Psoas muscle (tissue), 8 donors: ENCODE measurements around the gene C19orf47. TPM values are rescaled to one million over a fixed set of nuclear protein-coding genes. Genes with fewer than 3 reads are reported as not detected.

Source experiments
- ATAC-seq, 4 donors: fragments of 200-7000 bp; cut with Tn5 transposase; one replicate each; pipeline ENCODE4 v1.9.1; 2020; ENCODE audit warnings: moderate library complexity in 3 of 4, mild to moderate bottlenecking in 2 of 4
- DNase-seq, 2 donors: peaks; one replicate each; pipeline ENCODE4 v3.0.0-alpha.2; 2020
- H3K27ac ChIP-seq: fragments of 200-600 bp; one replicate; pipeline ENCODE4 v1.8.0; 2022
- H3K27me3 ChIP-seq, 3 donors: fragments of 200-600 bp in 1 of 3; one replicate each; pipeline versions ENCODE4 v1.6.1 to v1.8.0; 2013 to 2022; ENCODE audit warnings: low read length in 2 of 3, mild to moderate bottlenecking in 2 of 3, moderate library complexity in 1 of 3; ENCODE audit not compliant: insufficient read depth in 3 of 3
- H3K36me3 ChIP-seq, 2 donors: fragments of 200-600 bp in 1 of 2; one replicate each; pipeline versions ENCODE4 v1.6.1 to v1.8.0; 2013 to 2022; ENCODE audit warnings: low read depth in 1 of 2, mild to moderate bottlenecking in 1 of 2, moderate library complexity in 1 of 2; ENCODE audit not compliant: insufficient read depth in 1 of 2
- H3K4me1 ChIP-seq: fragments of 200-600 bp; one replicate; pipeline ENCODE4 v1.8.0; 2022
- H3K4me3 ChIP-seq: fragments of 200-600 bp; one replicate; pipeline ENCODE4 v1.8.0; 2022; ENCODE audit warnings: mild to moderate bottlenecking
- H3K9me3 ChIP-seq: fragments of 200-600 bp; one replicate; pipeline ENCODE4 v1.8.0; 2022
- CTCF ChIP-seq: fragments of 200-600 bp; IDR thresholded peaks from one replicate; pipeline ENCODE4 v1.8.0; 2022; ENCODE audit warnings: antibody characterized with exemption
- WGBS, 3 donors: extraction: QIAGEN DNeasy Blood & Tissue Kit; methylation state at CpG; one replicate each; pipeline versions ENCODE4 v1.1.6 to v1.1.7; 2013; 5-methylcytosine and 5-hydroxymethylcytosine counted together
- intact Hi-C, 2 donors: fragments of 100-400 bp; cut with DNase I; formaldehyde crosslinking; loops; one replicate each; pipeline versions ENCODE4 v1.11.0 to v1.14.2; 2022
- polyA plus RNA-seq, 3 donors: library from polyadenylated mRNA; stranded (reverse); fragments of 200-250 nt; gene quantifications; one replicate each; pipeline ENCODE4 v1.2.3, GENCODE V29; 2013
- total RNA-seq, 4 donors: library from RNA; stranded (reverse); fragmentation: NEBNext Ultra II Directional in 2 of 4; extraction: Animal tissue kit (Norgen Biotek cat#: 25700) in 2 of 4; gene quantifications; one replicate each; pipeline versions ENCODE4 v1.2.1 to v1.2.4, GENCODE V29; 2021 to 2023
- donor health status: healthy with polysubstance abuse.
- donor health status: DM: no; HTN: no; CAD: no; lungs with moderate emphysema.
- donor health status: Bipolar disorder and iron deficiency.
- donor health status: healthy.
- donor health status: DM: yes; HTN: yes; CAD: no.
- donor health status: DM: no; HTN: no; CAD: no.
- donor health status: DM: no; HTN: no; CAD: no.
- donor health status: DM: yes; HTN: yes; CAD: no.

The C19orf47 gene
- total and polyA plus RNA-seq, 7 donors, result 220 to 436 (median 299) TPM

- Histone ChIP-seq H3K9me3 (no peaks in the 10 kb centered on the region), H3K4me1 (no peaks in the 10 kb centered on the region), H3K27me3 (no peaks in the 10 kb centered on the region), H3K4me3 (no peak within 1 kb of the TSS), H3K36me3 (no peaks in the 10 kb centered on the region), H3K27ac (no peak within 1 kb of the TSS)
- no peak for ATAC-seq
- DNase-seq, result no peak
- no peak for TF ChIP-seq CTCF
- intact Hi-C loops, result no loop called here
- WGBS, 3 donors, result 85 to 89% (median 86%) methylated on average over 10 of the region's 10 CpGs
Measured at GRCh38 chr19:40390084-40390742, 42.0 kb upstream of the C19orf47 start, which contains the start of gene HIPK4. Gene HIPK4 (minus strand): TSS chr19:40390181. CDS start chr19:40389902, 279 bp downstream.

GRCh38 chr19:40389404-40390083, 41.3 kb upstream of the C19orf47 start:
- Histone ChIP-seq H3K27ac (no peak overlapping the region), H3K27me3 (no peaks in the 10 kb centered on the region), H3K36me3 (no peaks in the 10 kb centered on the region), H3K4me3 (no peak overlapping the region), H3K9me3 (no peaks in the 10 kb centered on the region), H3K4me1 (no peaks in the 10 kb centered on the region)
- ATAC-seq, result no peak
- no peak for DNase-seq
- intact Hi-C loops, result no loop called here
- 95 to 96% (median 95%) methylated on average over 33 of the region's 33 CpGs for WGBS, 3 donors
- TF ChIP-seq CTCF, result no peak

- Histone ChIP-seq H3K9me3 (no peaks in the 10 kb centered on the region), H3K4me1 (no peaks in the 10 kb centered on the region), H3K4me3 (no peak overlapping the region), H3K36me3 (no peaks in the 10 kb centered on the region), H3K27ac (no peak overlapping the region), H3K27me3 (no peaks in the 10 kb centered on the region)
- ATAC-seq (no peak), DNase-seq (no peak)
- WGBS, 3 donors, result 79 to 83% (median 79%) methylated on average over 3 of the region's 3 CpGs
- TF ChIP-seq CTCF, result no peak
- intact Hi-C loops, result no loop called here
Measured at GRCh38 chr19:40388481-40388880, 40.3 kb upstream of the C19orf47 start.

- ATAC-seq, result no peak
- no peaks in the 10 kb centered on the region for H3K36me3 ChIP-seq
- H3K4me3 ChIP-seq, result no peak overlapping the region
- H3K9me3 ChIP-seq, result no peaks in the 10 kb centered on the region
- H3K4me1 ChIP-seq, result no peaks in the 10 kb centered on the region
- H3K27me3 ChIP-seq, result no peaks in the 10 kb centered on the region
- DNase-seq, result no peak
- WGBS, 3 donors, result 59 to 64% (median 61%) methylated on average over 10 of the region's 10 CpGs
- TF ChIP-seq CTCF, result no peak
- intact Hi-C loops, result no loop called here
- no peak overlapping the region for H3K27ac ChIP-seq
Measured at GRCh38 chr19:40387155-40387554, 39.0 kb upstream of the C19orf47 start.
